ENCODE measurements around the gene ACTR3. TPM values are rescaled to one million over a fixed set of nuclear protein-coding genes. Genes with fewer than 3 reads are reported as not detected.
"Not testable (repeated sequence)": the region's sequence is repeated elsewhere in the genome, so short reads cannot be mapped to it uniquely, and the experiment has no call there.

Gene ACTR3
- total and polyA plus RNA-seq, 8 donors = 41.6 to 189 (median 97.5) TPM

DNA sequence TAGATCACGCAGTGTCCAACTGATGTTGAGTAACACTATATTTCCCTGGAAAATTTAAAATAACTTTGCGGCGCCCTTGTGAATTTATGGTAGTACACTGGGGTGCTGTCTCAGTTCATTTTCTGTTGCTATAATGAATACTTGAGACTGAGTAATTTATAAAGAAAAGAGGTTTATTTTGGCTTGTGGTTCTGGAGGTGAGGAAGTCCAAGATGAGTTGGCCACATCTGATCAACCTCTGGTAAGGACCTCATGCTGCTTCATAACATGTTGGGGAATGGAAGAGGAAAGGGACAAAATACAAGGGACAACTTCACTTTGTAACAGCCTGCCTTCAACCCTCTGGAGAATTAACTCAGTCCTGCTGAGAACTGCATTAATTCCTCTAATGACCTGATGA, 36.4 kb downstream of the ACTR3 start:
- intact Hi-C loops (cut with DNase I; ENCODE audit: low total_unique reads) = no loop called here
- DNase-seq = no peak
- Histone ChIP-seq H3K9me3 (no peaks in the 10 kb centered on the region), H3K27me3 (no peaks in the 10 kb centered on the region), H3K36me3 (peaks cover 20 to 74% (median 64%) of the 10 kb centered on the region in 4 donors), H3K4me1 (peaks cover 0 to 17% (median 0%) of the 10 kb centered on the region in 4 donors), H3K4me3 (no peak overlapping the region), H3K27ac (no peak overlapping the region)
- WGBS, 5 donors = 95 to 99% (median 97%) methylated on average over 3 of the region's 3 CpGs
- TF ChIP-seq, protein P1, sequence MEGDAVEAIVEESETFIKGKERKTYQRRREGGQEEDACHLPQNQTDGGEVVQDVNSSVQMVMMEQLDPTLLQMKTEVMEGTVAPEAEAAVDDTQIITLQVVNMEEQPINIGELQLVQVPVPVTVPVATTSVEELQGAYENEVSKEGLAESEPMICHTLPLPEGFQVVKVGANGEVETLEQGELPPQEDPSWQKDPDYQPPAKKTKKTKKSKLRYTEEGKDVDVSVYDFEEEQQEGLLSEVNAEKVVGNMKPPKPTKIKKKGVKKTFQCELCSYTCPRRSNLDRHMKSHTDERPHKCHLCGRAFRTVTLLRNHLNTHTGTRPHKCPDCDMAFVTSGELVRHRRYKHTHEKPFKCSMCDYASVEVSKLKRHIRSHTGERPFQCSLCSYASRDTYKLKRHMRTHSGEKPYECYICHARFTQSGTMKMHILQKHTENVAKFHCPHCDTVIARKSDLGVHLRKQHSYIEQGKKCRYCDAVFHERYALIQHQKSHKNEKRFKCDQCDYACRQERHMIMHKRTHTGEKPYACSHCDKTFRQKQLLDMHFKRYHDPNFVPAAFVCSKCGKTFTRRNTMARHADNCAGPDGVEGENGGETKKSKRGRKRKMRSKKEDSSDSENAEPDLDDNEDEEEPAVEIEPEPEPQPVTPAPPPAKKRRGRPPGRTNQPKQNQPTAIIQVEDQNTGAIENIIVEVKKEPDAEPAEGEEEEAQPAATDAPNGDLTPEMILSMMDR (IDR thresholded peaks at IDR 0.05) = no peak
- no peak for TF ChIP-seq EP300 (IDR thresholded peaks at IDR 0.05)
- TF ChIP-seq POLR2A (IDR thresholded peaks at IDR 0.05) = no peak
- no peak for TF ChIP-seq POLR2AphosphoS5 (IDR thresholded peaks at IDR 0.05)

DNA sequence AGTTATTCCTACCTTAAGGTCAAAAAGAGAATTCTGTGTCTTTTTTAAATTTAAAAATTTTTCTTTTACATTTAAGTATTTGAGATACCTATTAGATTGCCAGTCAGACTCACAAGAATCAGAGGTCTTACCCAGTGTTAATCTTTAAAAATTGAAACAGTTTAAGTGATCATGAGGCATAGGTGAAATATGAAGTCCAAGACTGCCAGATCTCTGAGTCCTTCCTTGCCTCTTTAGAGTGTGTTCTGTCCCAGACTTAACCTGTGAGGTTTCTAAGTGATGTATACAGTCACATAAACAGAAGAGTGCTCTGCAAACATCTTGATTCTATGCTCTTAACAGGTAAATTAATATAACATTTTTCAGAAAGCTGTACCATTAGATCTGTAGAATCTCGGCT, 40.6 kb downstream of the ACTR3 start:
- Histone ChIP-seq H3K4me1 (peaks cover 0 to 7% (median 0%) of the 10 kb centered on the region in 4 donors), H3K36me3 (peaks cover 20 to 89% (median 78%) of the 10 kb centered on the region in 4 donors), H3K4me3 (no peak overlapping the region), H3K27me3 (no peaks in the 10 kb centered on the region), H3K27ac (no peak overlapping the region), H3K9me3 (no peaks in the 10 kb centered on the region)
- 77 to 98% (median 86%) methylated on average over 1 of the region's 1 CpG for WGBS, 5 donors
- TF ChIP-seq POLR2AphosphoS5 (IDR thresholded peaks at IDR 0.05) = no peak
- TF ChIP-seq POLR2A (IDR thresholded peaks at IDR 0.05) = no peak
- TF ChIP-seq EP300 (IDR thresholded peaks at IDR 0.05) = no peak
- TF ChIP-seq, protein P1 (IDR thresholded peaks at IDR 0.05) = no peak
- intact Hi-C loops (cut with DNase I; ENCODE audit: low total_unique reads) = no loop called here
- no peak for DNase-seq

DNA sequence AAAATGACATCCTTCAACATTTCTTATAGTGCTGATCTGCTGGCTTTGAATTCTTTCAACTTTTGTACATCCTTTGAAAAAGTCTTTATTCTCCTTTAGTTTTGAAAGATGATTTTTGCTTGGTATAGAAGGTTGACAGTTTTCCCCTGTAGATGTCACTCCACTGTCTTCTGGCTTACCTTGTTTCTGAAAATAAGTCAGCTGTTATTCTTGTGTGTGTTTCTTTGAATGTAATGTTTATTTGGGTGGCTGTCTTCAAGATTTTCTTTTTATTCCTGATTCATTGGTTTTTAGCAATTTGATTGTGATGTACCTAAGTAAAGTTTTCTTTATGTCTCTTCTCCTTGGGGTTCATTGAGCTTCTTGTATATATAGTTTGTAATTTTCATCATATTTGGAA, 47.6 kb downstream of the ACTR3 start:
- Histone ChIP-seq H3K27ac (no peak overlapping the region), H3K27me3 (no peaks in the 10 kb centered on the region), H3K9me3 (peaks cover 0 to 20% (median 5%) of the 10 kb centered on the region in 4 donors), H3K36me3 (peaks cover 22 to 97% (median 96%) of the 10 kb centered on the region in 4 donors), H3K4me1 (no peaks in the 10 kb centered on the region), H3K4me3 (no peak overlapping the region)
- intact Hi-C loops (cut with DNase I; ENCODE audit: low total_unique reads) = no loop called here
- no peak for TF ChIP-seq EP300 (IDR thresholded peaks at IDR 0.05)
- TF ChIP-seq POLR2A (IDR thresholded peaks at IDR 0.05) = no peak
- TF ChIP-seq POLR2AphosphoS5 (IDR thresholded peaks at IDR 0.05) = no peak
- DNase-seq = no peak

DNA sequence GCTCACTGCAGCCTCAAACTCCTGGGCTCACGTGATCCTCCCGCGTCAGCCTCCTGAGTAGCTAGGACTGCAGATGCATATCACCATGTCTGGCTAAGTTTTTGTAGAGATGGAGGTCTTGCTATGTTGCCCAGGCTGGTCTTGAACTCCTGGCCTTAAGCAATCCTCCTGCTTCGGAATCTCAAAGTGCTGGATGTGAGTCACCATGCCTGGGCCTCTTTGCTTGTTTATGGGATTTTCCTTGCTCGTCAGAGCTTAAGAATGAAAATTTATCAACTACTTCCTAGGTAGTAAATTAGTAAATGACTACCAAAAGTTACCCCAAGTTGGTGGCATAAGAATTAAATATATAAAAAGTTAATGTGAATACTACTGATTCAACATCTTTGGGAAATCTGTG, 51.0 kb downstream of the ACTR3 start:
- intact Hi-C loops (cut with DNase I; ENCODE audit: low total_unique reads) = no loop called here
- no peaks in the 10 kb centered on the region for H3K27me3 ChIP-seq
- WGBS, 5 donors = 84 to 98% (median 94%) methylated on average over 5 of the region's 5 CpGs
- no peaks in the 10 kb centered on the region for H3K4me1 ChIP-seq
- H3K27ac ChIP-seq = no peak overlapping the region
- H3K9me3 ChIP-seq = peaks cover 0 to 20% (median 5%) of the 10 kb centered on the region in 4 donors
- TF ChIP-seq POLR2A (IDR thresholded peaks at IDR 0.05) (no peak), POLR2AphosphoS5 (IDR thresholded peaks at IDR 0.05) (no peak), EP300 (IDR thresholded peaks at IDR 0.05) (no peak)
- TF ChIP-seq, protein P1 (IDR thresholded peaks at IDR 0.05) = no peak
- no peak for DNase-seq
- H3K4me3 ChIP-seq = no peak overlapping the region
- H3K36me3 ChIP-seq = peaks cover 23 to 100% (median 97%) of the 10 kb centered on the region in 4 donors

DNA sequence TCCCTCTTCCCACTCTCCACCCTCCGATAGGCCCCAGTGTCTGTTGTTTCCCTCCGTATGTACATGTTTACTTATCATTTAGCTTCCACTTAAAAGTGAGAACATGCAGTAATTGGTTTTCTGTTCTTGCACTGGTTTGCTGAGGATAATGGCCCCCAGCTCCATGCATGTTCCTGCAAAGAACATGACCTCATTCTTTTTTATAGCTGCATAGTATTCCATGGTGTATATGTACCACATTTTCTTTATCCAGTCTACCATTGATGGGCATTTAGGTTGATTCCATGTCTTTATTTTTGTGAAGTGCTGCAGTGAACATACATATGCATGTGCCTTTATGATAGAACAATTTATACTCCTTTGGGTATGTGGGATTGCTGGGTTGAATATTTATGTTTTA, 55.9 kb downstream of the ACTR3 start:
- H3K36me3 ChIP-seq = peaks cover 37 to 100% (median 95%) of the 10 kb centered on the region in 4 donors
- H3K27ac ChIP-seq; intact Hi-C loops (cut with DNase I; ENCODE audit: low total_unique reads); DNase-seq; H3K27me3 ChIP-seq; H3K4me1 ChIP-seq; H3K4me3 ChIP-seq; H3K9me3 ChIP-seq: not testable (repeated sequence)
- WGBS, 5 donors = 94 to 99% (median 98%) methylated on average over 2 of the region's 2 CpGs

DNA sequence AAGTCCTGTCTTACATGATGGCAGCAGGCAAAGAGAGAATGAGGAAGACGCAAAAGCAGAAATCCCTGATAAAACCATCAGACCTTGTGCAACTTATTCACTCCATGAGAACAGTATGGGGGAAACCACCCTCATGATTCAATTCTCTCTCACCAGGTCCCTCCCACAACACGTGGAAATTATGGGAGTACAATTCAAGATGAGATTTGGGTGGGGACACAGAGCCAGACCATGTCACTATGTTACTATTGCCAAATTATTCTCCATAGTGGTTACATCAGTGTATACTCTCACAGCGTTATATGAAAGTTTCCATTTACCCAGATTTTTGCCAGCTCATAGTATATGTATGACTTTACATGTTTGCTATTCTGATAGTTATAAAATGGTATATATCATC, 61.0 kb downstream of the ACTR3 start:
- 87 to 94% (median 91%) methylated on average over 3 of the region's 3 CpGs for WGBS, 5 donors
- H3K27ac ChIP-seq; intact Hi-C loops (cut with DNase I; ENCODE audit: low total_unique reads); H3K9me3 ChIP-seq; H3K4me1 ChIP-seq; H3K27me3 ChIP-seq; H3K4me3 ChIP-seq; DNase-seq: not testable (repeated sequence)
- H3K36me3 ChIP-seq = peaks cover 48 to 100% (median 97%) of the 10 kb centered on the region in 4 donors
